HL-60 (cell line): Measurements from ENCODE around the gene PFDN4.

Source experiments
- CTCF ChIP-seq: IDR thresholded peaks from one replicate; pipeline ENCODE4 v1.5.1; 2011; ENCODE audit warnings: low read length, control low read depth, inconsistent platforms; ENCODE audit not compliant: insufficient read depth
- POLR2AphosphoS5 ChIP-seq: IDR thresholded peaks from 2 replicates; pipeline ENCODE4 v1.6.1; 2012; ENCODE audit warnings: low read depth
- SPI1 ChIP-seq: IDR thresholded peaks from 2 replicates; pipeline ENCODE4 v1.6.1; 2012; ENCODE audit warnings: low read depth, mild to moderate bottlenecking, borderline replicate concordance
- TF ChIP-seq, protein P1 (sequence below): IDR thresholded peaks from 2 replicates; pipeline ENCODE4 v1.6.1; 2012; ENCODE audit warnings: low read depth; ENCODE audit not compliant: insufficient replicate concordance

DNA sequence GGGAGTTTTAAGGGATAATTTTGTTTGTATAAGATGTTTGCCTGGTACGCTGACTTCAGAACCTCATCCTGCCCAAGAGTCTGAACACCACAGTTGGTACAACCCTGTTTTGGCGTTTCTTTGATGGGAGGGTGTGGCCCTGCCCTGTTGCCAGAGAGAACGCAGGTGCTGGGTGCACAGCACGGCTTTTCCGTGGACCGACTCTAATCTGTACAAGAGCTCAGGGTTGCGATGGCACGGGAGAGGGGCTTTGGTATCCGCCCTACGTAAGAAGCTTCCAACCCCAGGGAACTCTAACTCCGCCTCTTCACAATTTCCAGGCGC lies 35.4 kb upstream of the PFDN4 start:
- no peak for TF ChIP-seq CTCF
- TF ChIP-seq, protein P1, sequence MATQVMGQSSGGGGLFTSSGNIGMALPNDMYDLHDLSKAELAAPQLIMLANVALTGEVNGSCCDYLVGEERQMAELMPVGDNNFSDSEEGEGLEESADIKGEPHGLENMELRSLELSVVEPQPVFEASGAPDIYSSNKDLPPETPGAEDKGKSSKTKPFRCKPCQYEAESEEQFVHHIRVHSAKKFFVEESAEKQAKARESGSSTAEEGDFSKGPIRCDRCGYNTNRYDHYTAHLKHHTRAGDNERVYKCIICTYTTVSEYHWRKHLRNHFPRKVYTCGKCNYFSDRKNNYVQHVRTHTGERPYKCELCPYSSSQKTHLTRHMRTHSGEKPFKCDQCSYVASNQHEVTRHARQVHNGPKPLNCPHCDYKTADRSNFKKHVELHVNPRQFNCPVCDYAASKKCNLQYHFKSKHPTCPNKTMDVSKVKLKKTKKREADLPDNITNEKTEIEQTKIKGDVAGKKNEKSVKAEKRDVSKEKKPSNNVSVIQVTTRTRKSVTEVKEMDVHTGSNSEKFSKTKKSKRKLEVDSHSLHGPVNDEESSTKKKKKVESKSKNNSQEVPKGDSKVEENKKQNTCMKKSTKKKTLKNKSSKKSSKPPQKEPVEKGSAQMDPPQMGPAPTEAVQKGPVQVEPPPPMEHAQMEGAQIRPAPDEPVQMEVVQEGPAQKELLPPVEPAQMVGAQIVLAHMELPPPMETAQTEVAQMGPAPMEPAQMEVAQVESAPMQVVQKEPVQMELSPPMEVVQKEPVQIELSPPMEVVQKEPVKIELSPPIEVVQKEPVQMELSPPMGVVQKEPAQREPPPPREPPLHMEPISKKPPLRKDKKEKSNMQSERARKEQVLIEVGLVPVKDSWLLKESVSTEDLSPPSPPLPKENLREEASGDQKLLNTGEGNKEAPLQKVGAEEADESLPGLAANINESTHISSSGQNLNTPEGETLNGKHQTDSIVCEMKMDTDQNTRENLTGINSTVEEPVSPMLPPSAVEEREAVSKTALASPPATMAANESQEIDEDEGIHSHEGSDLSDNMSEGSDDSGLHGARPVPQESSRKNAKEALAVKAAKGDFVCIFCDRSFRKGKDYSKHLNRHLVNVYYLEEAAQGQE: no peak
- no peak for TF ChIP-seq POLR2AphosphoS5
- no peak for TF ChIP-seq SPI1
